ENCODE data around the gene TTC32.

The TTC32 gene

GRCh38 chr2:19848029-19848750 lies 53.6 kb downstream of the TTC32 start:
- no peak for DNase-seq

DNA sequence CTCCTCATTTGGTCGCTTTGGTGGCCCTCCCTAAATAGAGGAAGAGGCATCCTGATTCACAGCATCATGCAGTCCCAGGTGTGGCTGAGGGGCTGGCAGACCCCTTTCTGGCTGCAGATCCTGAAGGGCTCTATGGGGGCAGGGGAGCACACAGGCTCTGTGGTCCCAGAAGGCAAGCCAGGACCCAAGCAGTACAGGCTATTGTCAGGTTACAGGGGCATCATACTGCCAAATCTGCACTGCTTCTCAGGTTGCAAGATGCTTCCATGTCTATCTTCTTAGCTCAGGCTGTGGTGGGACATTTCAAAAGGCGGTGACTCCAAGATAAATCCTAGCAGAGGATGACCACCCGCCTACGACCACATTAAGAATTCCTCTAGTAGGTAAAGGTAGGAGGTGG lies 54.3 kb downstream of the TTC32 start:
- no peak for DNase-seq
